ENCODE results near the gene OR4F6. TPM values are rescaled to one million over a fixed set of nuclear protein-coding genes. Genes with fewer than 3 reads are reported as not detected.
A peak's percentile ranks its signal among the peaks of the same experiment; 100 is the strongest.
"Not testable (repeated sequence)": the region's sequence is repeated elsewhere in the genome, so short reads cannot be mapped to it uniquely, and the experiment has no call there.

OR4F6 gene, protein sequence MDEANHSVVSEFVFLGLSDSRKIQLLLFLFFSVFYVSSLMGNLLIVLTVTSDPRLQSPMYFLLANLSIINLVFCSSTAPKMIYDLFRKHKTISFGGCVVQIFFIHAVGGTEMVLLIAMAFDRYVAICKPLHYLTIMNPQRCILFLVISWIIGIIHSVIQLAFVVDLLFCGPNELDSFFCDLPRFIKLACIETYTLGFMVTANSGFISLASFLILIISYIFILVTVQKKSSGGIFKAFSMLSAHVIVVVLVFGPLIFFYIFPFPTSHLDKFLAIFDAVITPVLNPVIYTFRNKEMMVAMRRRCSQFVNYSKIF
- polyA plus RNA-seq (2013, experiment 1 of 2): not detected
- not detected for polyA plus RNA-seq (2013, experiment 2 of 2)

DNA sequence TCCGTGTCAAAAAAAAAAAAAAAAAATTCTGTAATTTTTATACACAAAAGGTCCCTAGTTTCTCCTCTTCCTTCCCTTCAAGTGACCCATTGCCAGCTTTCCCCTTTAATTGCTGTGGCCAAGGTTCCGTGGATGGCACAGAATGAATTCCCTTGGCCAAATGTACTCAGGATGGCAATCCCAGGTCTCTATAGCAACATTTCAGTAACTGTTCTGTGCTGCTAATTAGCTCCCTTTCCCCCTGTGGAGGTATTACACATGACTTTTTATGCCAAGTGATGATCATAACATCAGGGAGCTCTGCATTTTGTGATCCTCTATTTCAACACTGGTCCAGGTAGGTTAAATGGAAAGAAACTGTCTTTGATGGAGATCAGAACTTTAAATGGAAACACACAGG lies at the start of gene OR4F6:
TSS of gene OR4F6 (plus strand) at position 301 of the 400 bp plus-strand sequence. CDS start 2,211 bp downstream, outside the sequence.
- no peak within 1 kb of the TSS for H2AK5ac ChIP-seq (ENCODE audit: low read depth, low read length)

DNA sequence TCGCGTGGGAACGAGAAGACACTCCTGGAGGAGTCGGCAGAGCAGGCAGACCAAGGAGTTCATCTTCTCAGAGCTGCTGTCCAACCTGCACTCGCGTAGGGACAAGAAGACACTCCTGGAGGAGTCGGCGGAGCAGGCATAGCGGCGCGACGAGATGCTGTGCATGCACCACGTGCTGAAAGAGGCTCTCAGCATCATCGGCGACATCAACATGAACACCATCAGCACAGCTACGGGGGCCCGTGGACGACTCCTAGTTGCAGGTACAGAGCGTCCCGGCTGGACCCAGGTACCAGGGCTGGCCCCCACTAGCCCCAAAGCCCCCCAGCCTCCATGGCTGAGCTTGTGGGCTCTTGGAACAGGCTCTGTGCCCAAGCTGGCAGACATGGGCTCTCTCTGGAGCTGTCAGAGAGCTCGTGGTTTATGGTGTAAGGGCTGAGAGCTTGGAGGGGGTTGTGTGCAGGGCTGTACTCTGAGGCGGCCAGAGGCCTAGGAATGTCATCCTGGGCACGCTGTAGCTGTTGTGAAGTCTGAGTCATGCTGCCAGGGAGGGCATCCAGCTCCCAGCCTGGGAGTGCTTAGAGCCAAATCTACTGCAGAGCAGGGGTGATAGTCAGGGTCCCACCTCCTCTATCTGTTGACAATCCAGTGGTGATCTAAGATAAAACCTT lies 38.5 kb upstream of the OR4F6 start:
- DNase-seq (ENCODE audit: low spot score); H3K4ac ChIP-seq (ENCODE audit: low read length): not testable (repeated sequence)

More for the DNA sequence above, at the start of gene OR4F6:
- Histone ChIP-seq H2AFZ (ENCODE audit: low read length) (no peak within 1 kb of the TSS), H2BK120ac (ENCODE audit: low read depth, low read length) (no peak within 1 kb of the TSS), H2BK12ac (ENCODE audit: low read length) (no peak within 1 kb of the TSS), H3K4me1 (ENCODE audit: control insufficient read depth in 2 of 2, insufficient read depth in 1 of 2, low read depth in 1 of 2, low read length in 2 of 2) (no peaks in the 10 kb centered on the region), H3K36me3 (replicated peaks in 1 of 2; ENCODE audit: control insufficient read depth in 2 of 2, insufficient read depth in 2 of 2, low read length in 2 of 2) (no peaks in the 10 kb centered on the region), H3K23ac (ENCODE audit: low read depth, low read length, poor library complexity) (no peak within 1 kb of the TSS), H3K27ac (replicated peaks; ENCODE audit: low read length) (no peak within 1 kb of the TSS), H3K9ac (ENCODE audit: low read depth, low read length, poor library complexity) (no peak within 1 kb of the TSS), H3K9me3 (replicated peaks in 1 of 2; ENCODE audit: control insufficient read depth in 2 of 2, insufficient read depth in 1 of 2, low read depth in 1 of 2, low read length in 2 of 2) (no peaks in the 10 kb centered on the region), H3K14ac (ENCODE audit: low read length) (no peak within 1 kb of the TSS), H3K79me1 (ENCODE audit: low read depth, low read length) (no peaks in the 10 kb centered on the region), H3K18ac (ENCODE audit: low read length) (no peak within 1 kb of the TSS), H2BK5ac (ENCODE audit: low read length) (no peak within 1 kb of the TSS), H4K8ac (ENCODE audit: low read depth, low read length) (no peak within 1 kb of the TSS), H3K4me2 (ENCODE audit: insufficient read depth, low read length, poor library complexity, severe bottlenecking) (no peak within 1 kb of the TSS), H3K4me3 (ENCODE audit: low read length in 2 of 2) (no peak within 1 kb of the TSS), H4K91ac (ENCODE audit: low read depth, low read length, poor library complexity) (no peak within 1 kb of the TSS), H2BK15ac (ENCODE audit: low read length) (no peak within 1 kb of the TSS), H3K27me3 (ENCODE audit: control insufficient read depth in 3 of 3, insufficient read depth in 3 of 3, low read depth in 1 of 3, low read length in 3 of 3) (peaks cover 0 to 5% (median 0%) of the 10 kb centered on the region in 3 experiments), H3K4ac (ENCODE audit: low read length) (no peak within 1 kb of the TSS)
- DNase-seq (ENCODE audit: low spot score): no peak
- no CpG with 5 or more reads among the region's 2 CpGs for WGBS, 2 donors (ENCODE audit: extremely low coverage in 2 of 2, insufficient read length in 2 of 2, insufficient replicate concordance in 1 of 2)

DNA sequence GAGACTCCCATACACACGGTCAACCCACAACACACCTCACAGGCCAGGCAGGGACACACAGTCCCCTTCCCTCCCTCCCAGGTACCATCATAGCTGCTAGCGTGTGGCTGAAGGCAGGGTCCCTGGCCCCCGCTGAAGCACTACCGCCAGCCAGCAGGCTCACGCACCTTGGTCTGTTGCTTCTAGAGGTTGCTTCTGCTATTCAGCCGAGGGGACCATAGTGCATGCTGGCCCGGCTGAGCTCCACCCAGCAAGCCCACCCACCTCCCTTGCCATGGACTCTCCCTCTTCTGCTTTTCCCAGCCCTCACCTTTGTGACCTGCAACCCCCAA lies 38.0 kb upstream of the OR4F6 start:
- not testable (repeated sequence) for H3K36me3 ChIP-seq (replicated peaks in 1 of 2; ENCODE audit: control insufficient read depth in 2 of 2, insufficient read depth in 2 of 2, low read length in 2 of 2); H3K18ac ChIP-seq (ENCODE audit: low read length); H3K4me3 ChIP-seq (ENCODE audit: low read length in 2 of 2); H3K27ac ChIP-seq (replicated peaks; ENCODE audit: low read length); H4K91ac ChIP-seq (ENCODE audit: low read depth, low read length, poor library complexity); H2BK120ac ChIP-seq (ENCODE audit: low read depth, low read length); H3K79me1 ChIP-seq (ENCODE audit: low read depth, low read length); H3K4me1 ChIP-seq (ENCODE audit: control insufficient read depth in 2 of 2, insufficient read depth in 1 of 2, low read depth in 1 of 2, low read length in 2 of 2); H3K27me3 ChIP-seq (ENCODE audit: control insufficient read depth in 3 of 3, insufficient read depth in 3 of 3, low read depth in 1 of 3, low read length in 3 of 3); H2BK15ac ChIP-seq (ENCODE audit: low read length); H3K23ac ChIP-seq (ENCODE audit: low read depth, low read length, poor library complexity); H3K4ac ChIP-seq (ENCODE audit: low read length); DNase-seq (ENCODE audit: low spot score); H4K8ac ChIP-seq (ENCODE audit: low read depth, low read length); H3K9me3 ChIP-seq (replicated peaks in 1 of 2; ENCODE audit: control insufficient read depth in 2 of 2, insufficient read depth in 1 of 2, low read depth in 1 of 2, low read length in 2 of 2); H2BK5ac ChIP-seq (ENCODE audit: low read length); H2AK5ac ChIP-seq (ENCODE audit: low read depth, low read length); H3K9ac ChIP-seq (ENCODE audit: low read depth, low read length, poor library complexity); H2BK12ac ChIP-seq (ENCODE audit: low read length); H3K14ac ChIP-seq (ENCODE audit: low read length); H2AFZ ChIP-seq (ENCODE audit: low read length); H3K4me2 ChIP-seq (ENCODE audit: insufficient read depth, low read length, poor library complexity, severe bottlenecking)
- WGBS, 2 donors (ENCODE audit: extremely low coverage in 2 of 2, insufficient read length in 2 of 2, insufficient replicate concordance in 1 of 2): no CpG with 5 or more reads among the region's 7 CpGs

More for the DNA sequence above, 38.5 kb upstream of the OR4F6 start:
- not testable (repeated sequence) for H4K91ac ChIP-seq (ENCODE audit: low read depth, low read length, poor library complexity); H3K4me1 ChIP-seq (ENCODE audit: control insufficient read depth in 2 of 2, insufficient read depth in 1 of 2, low read depth in 1 of 2, low read length in 2 of 2); H2BK15ac ChIP-seq (ENCODE audit: low read length); H3K79me1 ChIP-seq (ENCODE audit: low read depth, low read length); H4K8ac ChIP-seq (ENCODE audit: low read depth, low read length); H3K18ac ChIP-seq (ENCODE audit: low read length); H2BK5ac ChIP-seq (ENCODE audit: low read length); H3K9ac ChIP-seq (ENCODE audit: low read depth, low read length, poor library complexity); H3K14ac ChIP-seq (ENCODE audit: low read length); H3K36me3 ChIP-seq (replicated peaks in 1 of 2; ENCODE audit: control insufficient read depth in 2 of 2, insufficient read depth in 2 of 2, low read length in 2 of 2); H3K4me3 ChIP-seq (ENCODE audit: low read length in 2 of 2); H2BK120ac ChIP-seq (ENCODE audit: low read depth, low read length); H3K9me3 ChIP-seq (replicated peaks in 1 of 2; ENCODE audit: control insufficient read depth in 2 of 2, insufficient read depth in 1 of 2, low read depth in 1 of 2, low read length in 2 of 2); H2BK12ac ChIP-seq (ENCODE audit: low read length); H3K27ac ChIP-seq (replicated peaks; ENCODE audit: low read length); H3K4me2 ChIP-seq (ENCODE audit: insufficient read depth, low read length, poor library complexity, severe bottlenecking); H2AFZ ChIP-seq (ENCODE audit: low read length); H3K27me3 ChIP-seq (ENCODE audit: control insufficient read depth in 3 of 3, insufficient read depth in 3 of 3, low read depth in 1 of 3, low read length in 3 of 3); H2AK5ac ChIP-seq (ENCODE audit: low read depth, low read length)
- H3K23ac ChIP-seq (ENCODE audit: low read depth, low read length, poor library complexity): peak overlapping the region; percentile 89
- no CpG with 5 or more reads among the region's 23 CpGs for WGBS, 2 donors (ENCODE audit: extremely low coverage in 2 of 2, insufficient read length in 2 of 2, insufficient replicate concordance in 1 of 2)

DNA sequence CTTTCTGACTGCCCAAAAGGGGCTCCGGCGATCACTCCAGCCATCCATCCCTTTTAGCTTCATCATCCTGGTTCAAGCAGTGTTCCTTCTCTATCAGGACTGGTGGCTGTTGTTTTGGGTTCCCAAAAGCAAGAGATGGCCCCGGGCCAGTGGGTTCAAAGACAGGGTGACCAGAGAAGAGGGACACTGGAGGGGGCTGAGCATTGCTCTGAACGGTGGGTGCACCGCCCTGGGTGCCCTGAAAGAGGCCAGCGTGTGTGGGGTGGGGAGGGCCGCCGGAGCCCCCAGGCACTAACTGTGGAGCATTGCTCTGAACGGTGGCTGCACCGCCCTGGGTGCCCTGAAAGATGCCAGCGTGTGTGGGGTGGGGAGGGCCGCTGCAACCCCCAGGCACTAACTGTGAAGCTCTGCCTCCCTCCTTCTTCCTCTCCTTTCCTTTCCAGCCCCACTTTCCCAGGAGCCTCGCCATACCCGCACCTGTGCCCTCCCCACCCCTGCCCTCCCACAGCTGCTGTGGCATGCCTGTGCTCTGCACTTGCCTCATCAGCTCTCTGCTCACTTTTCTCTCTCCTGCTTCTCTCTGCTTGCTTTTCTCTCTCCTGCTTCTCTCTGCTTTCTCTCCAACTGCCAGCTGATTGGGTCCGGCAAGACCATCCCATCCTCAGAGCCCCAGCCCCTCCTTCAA lies 37.4 kb upstream of the OR4F6 start:
- DNase-seq (ENCODE audit: low spot score): no peak
- Histone ChIP-seq H2BK15ac (ENCODE audit: low read length) (no peak overlapping the region), H2BK12ac (ENCODE audit: low read length) (no peak overlapping the region), H3K4ac (ENCODE audit: low read length) (no peak overlapping the region), H4K91ac (ENCODE audit: low read depth, low read length, poor library complexity) (no peak overlapping the region), H3K9me3 (replicated peaks in 1 of 2; ENCODE audit: control insufficient read depth in 2 of 2, insufficient read depth in 1 of 2, low read depth in 1 of 2, low read length in 2 of 2) (no peaks in the 10 kb centered on the region), H3K27ac (replicated peaks; ENCODE audit: low read length) (no peak overlapping the region), H3K4me3 (ENCODE audit: low read length in 2 of 2) (no peak overlapping the region), H2AK5ac (ENCODE audit: low read depth, low read length) (no peak overlapping the region), H3K79me1 (ENCODE audit: low read depth, low read length) (no peaks in the 10 kb centered on the region), H3K14ac (ENCODE audit: low read length) (no peak overlapping the region), H3K4me2 (ENCODE audit: insufficient read depth, low read length, poor library complexity, severe bottlenecking) (no peak overlapping the region), H3K9ac (ENCODE audit: low read depth, low read length, poor library complexity) (no peak overlapping the region), H2AFZ (ENCODE audit: low read length) (no peak overlapping the region), H2BK120ac (ENCODE audit: low read depth, low read length) (no peak overlapping the region), H3K36me3 (replicated peaks in 1 of 2; ENCODE audit: control insufficient read depth in 2 of 2, insufficient read depth in 2 of 2, low read length in 2 of 2) (no peaks in the 10 kb centered on the region), H4K8ac (ENCODE audit: low read depth, low read length) (peak overlapping the region; percentile 17), H3K27me3 (ENCODE audit: control insufficient read depth in 3 of 3, insufficient read depth in 3 of 3, low read depth in 1 of 3, low read length in 3 of 3) (no peaks in the 10 kb centered on the region), H3K23ac (ENCODE audit: low read depth, low read length, poor library complexity) (no peak overlapping the region), H2BK5ac (ENCODE audit: low read length) (no peak overlapping the region), H3K18ac (ENCODE audit: low read length) (no peak overlapping the region), H3K4me1 (ENCODE audit: control insufficient read depth in 2 of 2, insufficient read depth in 1 of 2, low read depth in 1 of 2, low read length in 2 of 2) (no peaks in the 10 kb centered on the region)
- no CpG with 5 or more reads among the region's 15 CpGs for WGBS, 2 donors (ENCODE audit: extremely low coverage in 2 of 2, insufficient read length in 2 of 2, insufficient replicate concordance in 1 of 2)

Measured in neuronal stem cell (in vitro differentiated cells).